Hepatocyte (in vitro differentiated cells): ENCODE results near the gene INTS6.

Source experiments
- EZH2phosphoT487 ChIP-seq: fragments of 200-600 bp; sonication (generic); IDR thresholded peaks from one replicate; pipeline ENCODE4 v1.6.1; 2018; ENCODE audit warnings: antibody characterized with exemption, mild to moderate bottlenecking, low read depth, moderate library complexity; ENCODE audit not compliant: unreplicated experiment, severe bottlenecking
- TF ChIP-seq, protein P1 (sequence below): fragments of 200-600 bp; sonication (generic); IDR thresholded peaks from 2 replicates; pipeline ENCODE4 v1.5.1; 2016; ENCODE audit warnings: antibody characterized with exemption, mild to moderate bottlenecking; ENCODE audit not compliant: poor library complexity

DNA sequence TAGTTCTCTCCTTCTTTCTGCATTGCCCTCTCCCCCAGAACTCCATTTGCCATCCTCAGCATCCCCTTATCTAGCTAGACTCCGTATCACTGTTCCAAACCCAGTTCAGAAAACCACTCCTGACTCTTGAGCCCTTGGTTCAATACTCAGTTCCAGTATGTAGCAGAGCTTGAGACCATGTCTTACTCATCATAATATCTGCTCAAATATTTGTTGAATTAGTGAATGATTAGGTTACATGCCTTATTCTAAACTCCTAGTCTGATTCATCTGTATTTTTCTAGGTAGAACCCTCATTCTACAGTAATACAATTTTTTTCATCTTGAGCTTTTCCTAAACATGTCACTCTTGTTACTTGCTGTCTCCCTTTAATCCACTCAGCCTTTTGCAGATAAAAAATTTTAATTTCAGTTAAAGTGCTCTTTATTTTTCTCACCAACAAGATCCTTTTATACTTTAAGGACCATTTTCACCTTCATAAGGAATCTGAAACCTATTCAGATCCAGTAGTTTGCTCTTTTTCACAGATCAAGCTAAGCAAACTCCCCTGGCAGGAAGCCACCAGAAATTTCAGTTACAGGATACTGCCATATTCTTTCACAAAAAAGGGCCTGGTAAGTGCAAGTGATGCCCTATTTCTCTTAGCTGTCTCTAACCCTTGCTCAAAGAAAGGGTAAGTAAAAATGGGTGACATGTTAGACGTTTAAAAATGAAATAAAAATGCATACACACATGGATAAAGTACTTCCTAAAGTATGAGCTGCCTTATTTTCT, 23.1 kb upstream of the INTS6 start:
- TF ChIP-seq EZH2phosphoT487, result no peak
- TF ChIP-seq, protein P1, sequence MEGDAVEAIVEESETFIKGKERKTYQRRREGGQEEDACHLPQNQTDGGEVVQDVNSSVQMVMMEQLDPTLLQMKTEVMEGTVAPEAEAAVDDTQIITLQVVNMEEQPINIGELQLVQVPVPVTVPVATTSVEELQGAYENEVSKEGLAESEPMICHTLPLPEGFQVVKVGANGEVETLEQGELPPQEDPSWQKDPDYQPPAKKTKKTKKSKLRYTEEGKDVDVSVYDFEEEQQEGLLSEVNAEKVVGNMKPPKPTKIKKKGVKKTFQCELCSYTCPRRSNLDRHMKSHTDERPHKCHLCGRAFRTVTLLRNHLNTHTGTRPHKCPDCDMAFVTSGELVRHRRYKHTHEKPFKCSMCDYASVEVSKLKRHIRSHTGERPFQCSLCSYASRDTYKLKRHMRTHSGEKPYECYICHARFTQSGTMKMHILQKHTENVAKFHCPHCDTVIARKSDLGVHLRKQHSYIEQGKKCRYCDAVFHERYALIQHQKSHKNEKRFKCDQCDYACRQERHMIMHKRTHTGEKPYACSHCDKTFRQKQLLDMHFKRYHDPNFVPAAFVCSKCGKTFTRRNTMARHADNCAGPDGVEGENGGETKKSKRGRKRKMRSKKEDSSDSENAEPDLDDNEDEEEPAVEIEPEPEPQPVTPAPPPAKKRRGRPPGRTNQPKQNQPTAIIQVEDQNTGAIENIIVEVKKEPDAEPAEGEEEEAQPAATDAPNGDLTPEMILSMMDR, result no peak
